Measurements from ENCODE around the gene CD2BP2. TPM values are rescaled to one million over a fixed set of nuclear protein-coding genes. Genes with fewer than 3 reads are reported as not detected.

Gene CD2BP2
- total and polyA plus RNA-seq, 2 experiments from 2014 or later, result 38.5 to 50.0 TPM

DNA sequence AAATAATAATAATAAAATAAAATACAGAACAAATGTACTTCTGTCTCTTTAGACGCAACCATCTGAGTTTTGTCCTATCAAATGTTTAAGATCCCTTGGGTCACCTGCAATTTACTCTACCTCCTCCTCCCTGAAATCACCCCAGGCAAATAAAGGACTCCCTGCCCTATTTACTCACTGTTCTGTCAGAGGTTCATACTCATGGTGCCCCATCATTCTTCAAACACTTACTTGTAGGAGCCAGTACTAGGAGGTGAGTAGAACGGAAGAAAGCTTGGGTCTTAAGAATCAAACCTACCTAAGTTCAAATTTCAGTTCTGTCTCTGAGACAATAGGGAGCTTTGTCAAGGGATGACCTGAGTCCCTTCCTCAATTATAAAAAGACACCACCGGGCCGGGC lies 11.4 kb upstream of the CD2BP2 start:
- no peaks in the 10 kb centered on the region; the same call in 1 of the 2 replicates for H4K20me1 ChIP-seq (ENCODE audit: insufficient read depth)
- peaks cover 23% of the 10 kb centered on the region for H3K4me1 ChIP-seq (ENCODE audit: insufficient read depth)
- peaks cover 84% of the 10 kb centered on the region for H3K79me2 ChIP-seq (ENCODE audit: insufficient read depth)
- H3K4me2 ChIP-seq (ENCODE audit: unreplicated experiment), result peak overlapping the region; percentile 100
- 57 to 63% methylated on average over 4 of the region's 4 CpGs for WGBS, 2 experiments (ENCODE audit: low coverage in 1 of 2, low lambda C conversion rate in 2 of 2, missing lambda C conversion rate in 2 of 2)
- peak overlapping the region; percentile 15; the same call in 1 of the 2 replicates for H3K27ac ChIP-seq
- H3K4me3 ChIP-seq, result peak overlapping the region; percentile 94
- H3K36me3 ChIP-seq (ENCODE audit: low read depth), result peaks cover 7% of the 10 kb centered on the region; the same call in 1 of the 2 replicates
- peak; percentile 32 for DNase-seq
- H3K9me3 ChIP-seq (ENCODE audit: low read depth), result no peaks in the 10 kb centered on the region
- no peak for TF ChIP-seq EZH2phosphoT487 (IDR thresholded peaks at IDR 0.05; ENCODE audit: insufficient read depth, low read depth)
- no peak for TF ChIP-seq EZH2 (IDR thresholded peaks at IDR 0.05; ENCODE audit: insufficient read depth, poor library complexity, severe bottlenecking)
- in situ Hi-C loops (cut with MboI), result no loop called here
- H3K9ac ChIP-seq, result no peak overlapping the region
- no peaks in the 10 kb centered on the region for H3K27me3 ChIP-seq (replicated peaks; ENCODE audit: insufficient read depth)
- H3F3A ChIP-seq (ENCODE audit: insufficient read depth), result peaks cover 10% of the 10 kb centered on the region; the same call in 1 of the 2 replicates
- no peaks in the 10 kb centered on the region for H3K9me2 ChIP-seq (ENCODE audit: insufficient read depth)
- no peak overlapping the region for H2AFZ ChIP-seq

DNA sequence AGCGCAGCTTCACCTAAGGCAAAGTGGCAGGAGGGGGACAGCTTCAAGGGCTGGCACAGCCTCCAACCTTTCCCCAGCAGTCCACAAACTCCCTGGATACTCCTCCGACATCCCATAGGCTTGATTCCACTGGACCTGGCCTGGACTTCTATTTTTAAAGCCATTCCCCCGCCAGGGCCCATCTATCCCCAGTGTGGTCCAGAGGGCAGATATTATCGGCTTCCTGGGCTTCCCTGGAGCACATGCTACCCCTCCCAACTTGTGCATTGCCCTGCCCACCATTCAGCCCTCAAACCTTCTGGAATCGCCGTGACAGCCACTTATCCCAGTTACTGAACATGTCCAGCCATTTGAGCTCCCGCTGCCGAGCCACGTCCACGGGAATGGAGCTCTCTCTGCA lies 10.1 kb upstream of the CD2BP2 start:
- H4K20me1 ChIP-seq (ENCODE audit: insufficient read depth), result no peaks in the 10 kb centered on the region; the same call in 1 of the 2 replicates
- H2AFZ ChIP-seq, result no peak overlapping the region
- no peaks in the 10 kb centered on the region for H3K9me2 ChIP-seq (ENCODE audit: insufficient read depth)
- H3K9ac ChIP-seq, result no peak overlapping the region
- H3F3A ChIP-seq (ENCODE audit: insufficient read depth), result peaks cover 10% of the 10 kb centered on the region; the same call in 1 of the 2 replicates
- no peak for DNase-seq
- H3K27me3 ChIP-seq (replicated peaks; ENCODE audit: insufficient read depth), result no peaks in the 10 kb centered on the region
- H3K4me3 ChIP-seq, result no peak overlapping the region
- peaks cover 7% of the 10 kb centered on the region; the same call in 1 of the 2 replicates for H3K36me3 ChIP-seq (ENCODE audit: low read depth)
- H3K9me3 ChIP-seq (ENCODE audit: low read depth), result no peaks in the 10 kb centered on the region
- in situ Hi-C loops (cut with MboI), result no loop called here
- peaks cover 97% of the 10 kb centered on the region for H3K79me2 ChIP-seq (ENCODE audit: insufficient read depth)
- TF ChIP-seq EZH2 (IDR thresholded peaks at IDR 0.05; ENCODE audit: insufficient read depth, poor library complexity, severe bottlenecking) (no peak), EZH2phosphoT487 (IDR thresholded peaks at IDR 0.05; ENCODE audit: insufficient read depth, low read depth) (no peak)
- H3K27ac ChIP-seq, result no peak overlapping the region
- WGBS, 2 experiments (ENCODE audit: low coverage in 1 of 2, low lambda C conversion rate in 2 of 2, missing lambda C conversion rate in 2 of 2), result 80 to 81% methylated on average over 10 of the region's 10 CpGs
- peaks cover 19% of the 10 kb centered on the region for H3K4me1 ChIP-seq (ENCODE audit: insufficient read depth)
- H3K4me2 ChIP-seq (ENCODE audit: unreplicated experiment), result no peak overlapping the region

DNA sequence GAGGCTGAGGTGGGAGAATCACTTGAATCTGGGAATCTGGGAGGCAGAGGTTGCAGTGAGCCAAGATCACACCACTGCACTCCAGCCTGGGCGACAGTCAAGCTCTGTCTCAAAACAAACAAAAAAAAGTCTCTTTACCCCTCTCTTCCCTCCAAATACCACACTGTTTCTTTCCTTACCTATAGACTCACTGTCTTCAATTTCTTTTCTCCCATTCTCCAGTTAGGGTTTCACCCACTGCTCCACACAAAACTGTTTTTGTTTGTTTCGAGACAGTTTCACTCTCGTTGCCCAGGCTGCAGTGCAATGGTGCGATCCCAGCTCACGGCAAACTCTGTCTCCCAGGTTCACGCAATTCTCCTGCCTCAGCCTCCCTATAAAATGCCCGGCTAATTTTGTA lies 6.1 kb upstream of the CD2BP2 start:
- Histone ChIP-seq H2AFZ (no peak overlapping the region), H3K4me2 (ENCODE audit: unreplicated experiment) (no peak overlapping the region), H3K9ac (no peak overlapping the region), H3K27me3 (replicated peaks; ENCODE audit: insufficient read depth) (no peaks in the 10 kb centered on the region), H3K79me2 (ENCODE audit: insufficient read depth) (peaks cover 77% of the 10 kb centered on the region), H3F3A (ENCODE audit: insufficient read depth) (0 out of 2 replicates have a peak, but pooled peaks cover 10% of the 10 kb centered on the region), H3K9me3 (ENCODE audit: low read depth) (no peaks in the 10 kb centered on the region), H3K4me1 (ENCODE audit: insufficient read depth) (peaks cover 2% of the 10 kb centered on the region; the same call in 1 of the 2 replicates), H3K4me3 (no peak overlapping the region), H3K9me2 (ENCODE audit: insufficient read depth) (no peaks in the 10 kb centered on the region), H4K20me1 (ENCODE audit: insufficient read depth) (no peaks in the 10 kb centered on the region), H3K27ac (no peak overlapping the region), H3K36me3 (ENCODE audit: low read depth) (peaks cover 7% of the 10 kb centered on the region; the same call in 1 of the 2 replicates)
- 95 to 97% methylated on average over 7 of the region's 7 CpGs for WGBS, 2 experiments (ENCODE audit: low coverage in 1 of 2, low lambda C conversion rate in 2 of 2, missing lambda C conversion rate in 2 of 2)
- in situ Hi-C loops (cut with MboI), result no loop called here
- no peak for DNase-seq
- TF ChIP-seq EZH2 (IDR thresholded peaks at IDR 0.05; ENCODE audit: insufficient read depth, poor library complexity, severe bottlenecking) (no peak), EZH2phosphoT487 (IDR thresholded peaks at IDR 0.05; ENCODE audit: insufficient read depth, low read depth) (no peak)

DNA sequence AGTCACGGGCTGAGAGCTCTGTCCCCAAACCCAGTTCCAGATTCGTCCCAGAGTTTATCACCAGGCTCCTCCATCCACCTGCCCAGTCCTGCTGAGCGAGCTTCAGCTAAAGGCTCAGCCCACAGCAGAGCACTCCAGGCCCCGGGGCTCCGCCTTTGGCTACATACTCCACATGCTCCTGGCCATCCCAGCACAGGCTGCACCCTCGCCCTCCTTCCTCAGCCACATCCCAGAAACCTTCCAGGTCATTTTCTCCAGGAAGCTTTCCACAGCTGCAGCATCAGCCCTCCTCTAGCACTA lies 4.7 kb upstream of the CD2BP2 start:
- Histone ChIP-seq H3K79me2 (ENCODE audit: insufficient read depth) (peaks cover 66% of the 10 kb centered on the region), H3K9me3 (ENCODE audit: low read depth) (no peaks in the 10 kb centered on the region), H3K4me3 (no peak overlapping the region), H3F3A (ENCODE audit: insufficient read depth) (0 out of 2 replicates have a peak, but pooled peaks cover 15% of the 10 kb centered on the region), H2AFZ (no peak overlapping the region), H4K20me1 (ENCODE audit: insufficient read depth) (no peaks in the 10 kb centered on the region), H3K9me2 (ENCODE audit: insufficient read depth) (no peaks in the 10 kb centered on the region), H3K27ac (no peak overlapping the region), H3K27me3 (replicated peaks; ENCODE audit: insufficient read depth) (no peaks in the 10 kb centered on the region), H3K4me2 (ENCODE audit: unreplicated experiment) (no peak overlapping the region), H3K36me3 (ENCODE audit: low read depth) (peaks cover 7% of the 10 kb centered on the region; the same call in 1 of the 2 replicates), H3K4me1 (ENCODE audit: insufficient read depth) (peaks cover 9% of the 10 kb centered on the region), H3K9ac (no peak overlapping the region)
- in situ Hi-C loops (cut with MboI), result no loop called here
- TF ChIP-seq EZH2phosphoT487 (IDR thresholded peaks at IDR 0.05; ENCODE audit: insufficient read depth, low read depth), result no peak
- TF ChIP-seq EZH2 (IDR thresholded peaks at IDR 0.05; ENCODE audit: insufficient read depth, poor library complexity, severe bottlenecking), result no peak
- DNase-seq, result no peak
- WGBS, 2 experiments (ENCODE audit: low coverage in 1 of 2, low lambda C conversion rate in 2 of 2, missing lambda C conversion rate in 2 of 2), result 77 to 83% methylated on average over 6 of the region's 6 CpGs

Data from GM23248 (cell line).